Right lung (tissue), 5 donors: ENCODE results near the gene STMN3. TPM values are rescaled to one million over a fixed set of nuclear protein-coding genes. Genes with fewer than 3 reads are reported as not detected.
"Not testable (repeated sequence)": the region's sequence is repeated elsewhere in the genome, so short reads cannot be mapped to it uniquely, and the experiment has no call there.

ENCODE experiments used
- DNase-seq, 2 donors: peaks; one replicate each; pipeline ENCODE4 v3.0.0-alpha.2; 2013
- polyA plus RNA-seq, 5 donors: library from polyadenylated mRNA; unstranded; fragments of 120-200 nt; gene quantifications; one replicate each; pipeline versions ENCODE4 v1.2.1 to v1.2.3, GENCODE V29; 2013; ENCODE audit warnings: inconsistent platforms in 1 of 5, low replicate concordance in 1 of 5; ENCODE audit not compliant: insufficient read length in 5 of 5, insufficient read depth in 1 of 5

The STMN3 gene
- polyA plus RNA-seq, 5 donors, result 25.4 to 56.9 (median 37.5) TPM

DNA sequence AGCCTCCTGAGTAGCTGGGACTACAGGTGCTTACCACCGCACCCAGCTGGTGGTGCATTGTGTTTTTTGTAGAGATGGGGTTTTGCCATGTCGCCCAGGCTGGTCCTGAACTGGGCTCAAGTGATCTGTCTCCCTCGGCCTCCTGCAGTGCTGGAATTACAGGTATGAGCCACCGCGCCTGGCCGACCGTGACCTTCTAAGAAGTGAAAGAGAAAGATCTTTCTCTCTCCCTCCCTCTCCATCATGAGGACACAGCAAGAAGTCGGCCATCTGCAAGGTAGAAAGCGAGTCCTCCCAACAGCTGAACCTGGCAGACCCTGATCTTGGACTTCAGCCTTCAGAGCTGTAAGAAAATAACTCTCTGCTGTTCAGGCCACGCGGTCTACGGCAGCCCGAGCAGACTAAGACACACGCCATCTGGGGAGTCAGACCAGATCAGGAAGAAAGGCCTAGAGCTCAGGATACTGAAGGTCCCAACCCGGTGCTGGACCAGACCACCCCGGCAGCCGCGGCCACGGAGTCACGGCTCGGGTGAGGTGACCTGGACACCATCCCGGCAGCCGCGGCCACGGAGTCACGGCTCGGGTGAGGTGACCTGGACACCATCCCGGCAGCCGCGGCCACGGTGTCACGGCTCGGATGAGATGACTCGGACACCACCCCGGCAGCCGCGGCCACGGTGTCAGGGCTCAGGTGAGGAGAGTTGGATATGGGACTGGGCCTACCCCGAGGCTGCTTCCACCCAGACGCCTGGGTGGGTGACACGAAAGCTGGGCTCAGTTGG is 35.9 kb downstream of the STMN3 start:
- no peak for DNase-seq

DNA sequence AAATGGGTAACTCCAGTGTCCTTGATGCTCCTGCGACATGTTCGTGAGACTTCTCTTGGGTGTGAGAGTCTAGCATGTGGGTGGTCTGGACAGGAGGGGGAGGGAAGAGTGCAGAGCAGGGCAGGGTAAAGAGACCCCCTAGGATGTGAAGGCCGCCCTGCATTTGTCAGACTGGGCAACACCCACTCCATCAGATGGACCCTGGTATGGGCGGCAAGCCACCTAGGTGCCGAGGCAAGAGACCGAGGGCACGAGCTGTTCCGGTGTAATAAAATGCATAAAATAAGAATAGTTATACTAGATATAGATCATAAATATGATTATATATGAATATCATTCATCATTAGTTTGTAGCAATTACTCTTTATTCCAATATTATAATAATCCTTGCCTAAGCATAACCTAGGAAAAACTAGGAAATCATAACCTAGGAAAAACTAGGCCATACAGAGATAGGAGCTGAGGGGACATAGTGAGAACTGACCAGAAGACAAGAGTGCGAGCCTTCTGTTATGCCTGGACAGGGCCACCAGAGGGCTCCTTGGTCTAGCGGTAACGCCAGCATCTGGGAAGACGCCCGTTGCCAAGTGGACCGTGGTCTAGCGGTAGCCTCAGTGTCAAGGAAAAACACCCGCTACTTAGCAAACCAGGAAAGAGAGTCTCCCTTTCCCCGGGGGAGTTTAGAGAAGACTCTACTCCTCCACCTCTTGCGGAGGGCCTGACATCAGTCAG is 39.2 kb downstream of the STMN3 start:
- DNase-seq, result not testable (repeated sequence)

DNA sequence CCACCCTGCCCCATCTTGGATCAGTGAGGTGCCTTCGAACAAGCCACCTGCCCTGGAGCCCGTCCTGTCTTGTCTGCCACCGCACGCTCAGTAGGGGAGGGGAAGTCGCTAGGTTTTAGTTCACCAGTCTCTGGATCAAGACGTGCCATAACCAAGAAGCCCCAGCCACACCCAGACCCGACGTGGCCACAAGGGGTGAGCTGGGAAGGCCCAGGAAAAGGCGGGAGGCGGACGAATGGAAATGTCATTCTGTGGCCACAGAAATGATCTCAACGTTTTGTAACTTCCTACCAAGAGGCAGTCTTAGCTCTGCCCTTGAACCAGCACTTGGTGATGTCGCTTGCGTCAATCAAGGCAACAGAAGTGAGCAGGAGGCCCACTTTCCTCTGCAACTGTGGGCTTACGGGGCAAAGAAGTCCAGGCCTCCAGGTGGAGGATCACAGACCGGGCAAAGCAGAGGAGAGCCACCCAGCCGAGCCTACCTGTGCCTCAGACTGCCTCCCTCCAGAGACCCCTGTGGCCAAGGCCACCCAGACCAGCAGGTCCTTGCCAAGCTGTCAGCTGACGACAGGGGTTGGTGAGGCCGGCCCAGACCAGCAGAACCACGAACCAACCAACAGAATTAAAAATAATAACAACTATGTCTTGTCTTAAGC is 40.8 kb downstream of the STMN3 start:
- no peak for DNase-seq

DNA sequence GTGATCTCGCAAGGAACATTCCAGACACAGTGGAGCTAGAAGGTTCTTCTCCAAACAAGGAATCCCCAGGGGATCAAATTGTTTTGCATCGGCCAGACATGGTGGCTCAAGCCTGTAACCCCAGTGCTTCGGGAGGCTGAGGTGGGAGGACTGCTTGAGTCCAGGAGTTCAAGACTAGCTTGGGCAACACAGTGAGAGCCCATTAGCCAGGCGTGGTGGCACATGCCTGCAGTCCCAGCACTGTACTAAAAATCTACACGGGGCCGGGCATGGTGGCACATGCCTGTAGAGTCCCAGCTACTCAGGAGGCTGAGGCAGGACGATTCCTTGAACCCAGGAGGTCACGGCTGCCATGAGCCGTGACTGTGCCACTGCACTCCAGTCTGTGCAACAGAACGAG is 41.6 kb downstream of the STMN3 start:
- no peak for DNase-seq

DNA sequence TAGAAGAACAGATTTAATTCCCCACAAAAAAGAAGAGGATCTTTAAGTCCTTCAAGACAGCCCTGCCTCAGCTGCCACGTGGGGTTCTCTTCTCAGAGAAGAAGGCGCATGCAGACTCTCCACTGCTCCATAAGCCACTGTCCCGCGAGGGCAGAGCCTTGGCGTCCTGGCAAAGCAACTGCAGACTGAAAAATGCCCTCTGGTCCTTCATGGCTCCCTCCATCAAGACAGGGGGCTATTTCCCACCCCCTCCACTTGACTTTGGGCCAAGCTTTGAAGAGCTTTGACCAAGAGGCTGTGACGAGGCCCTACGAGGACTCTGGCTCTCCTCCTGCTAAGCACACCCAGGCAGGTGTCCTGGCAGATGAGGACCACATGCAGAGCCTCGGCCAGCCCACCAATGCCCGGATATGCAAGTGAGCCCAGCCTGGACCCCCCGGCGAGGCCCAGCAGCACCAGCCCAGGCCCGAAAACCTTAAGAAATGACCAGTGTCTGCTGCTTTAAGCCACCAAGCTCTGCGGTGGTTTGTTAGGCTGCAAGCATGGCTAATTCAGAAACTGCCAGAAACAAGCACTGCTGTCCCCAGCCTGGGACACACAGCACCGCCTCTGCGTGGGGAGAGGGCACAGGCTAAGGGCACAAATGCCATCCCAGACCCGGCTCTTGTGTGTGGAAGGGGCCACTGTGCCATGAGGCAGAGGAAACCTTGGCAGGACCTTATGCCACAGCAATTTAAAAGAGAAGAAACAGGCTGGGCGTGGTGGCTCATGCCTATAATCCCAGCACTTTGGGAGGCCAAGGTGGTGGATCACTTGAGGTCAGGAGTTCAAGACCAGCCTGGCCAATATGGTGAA is 42.4 kb downstream of the STMN3 start:
- DNase-seq, result no peak

DNA sequence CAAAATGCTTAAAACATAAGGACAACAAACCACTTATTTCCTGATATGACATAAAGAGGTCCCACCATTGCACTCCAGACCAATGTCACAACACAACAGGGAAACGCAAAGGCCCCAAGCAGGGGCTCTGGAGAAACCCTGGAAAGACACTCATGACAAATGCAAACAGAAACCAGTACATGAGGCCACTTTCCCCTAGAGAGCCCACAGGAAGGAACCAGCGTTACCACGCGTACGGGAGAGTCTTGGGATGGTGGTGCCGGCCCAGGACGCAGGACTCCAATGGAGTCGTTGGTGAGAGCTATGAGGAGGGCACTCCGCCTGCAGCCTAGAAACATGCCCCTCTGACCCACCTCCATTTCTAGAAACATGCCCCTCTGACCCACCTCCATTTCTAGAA is 46.5 kb downstream of the STMN3 start:
- no peak for DNase-seq

DNA sequence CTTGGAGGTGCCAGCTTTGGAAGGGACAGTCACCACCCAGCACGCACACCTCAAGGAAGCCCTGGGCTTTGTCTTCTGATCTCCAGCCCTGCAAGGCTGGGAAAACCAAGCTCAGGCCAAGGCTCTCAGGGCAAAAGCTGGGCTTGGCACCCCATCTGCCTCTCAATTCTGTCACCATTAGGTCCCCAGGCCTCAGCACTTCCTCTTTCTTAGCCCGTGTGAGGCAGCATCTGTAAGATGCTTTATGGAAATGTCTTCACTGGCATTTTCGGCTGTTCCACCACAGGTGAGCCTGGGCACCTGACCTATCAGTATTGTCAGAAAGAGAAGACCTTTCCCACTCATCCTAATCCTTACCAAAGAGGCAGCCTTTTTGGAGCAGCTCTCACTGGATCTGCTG is 50.9 kb downstream of the STMN3 start:
- no peak for DNase-seq

DNA sequence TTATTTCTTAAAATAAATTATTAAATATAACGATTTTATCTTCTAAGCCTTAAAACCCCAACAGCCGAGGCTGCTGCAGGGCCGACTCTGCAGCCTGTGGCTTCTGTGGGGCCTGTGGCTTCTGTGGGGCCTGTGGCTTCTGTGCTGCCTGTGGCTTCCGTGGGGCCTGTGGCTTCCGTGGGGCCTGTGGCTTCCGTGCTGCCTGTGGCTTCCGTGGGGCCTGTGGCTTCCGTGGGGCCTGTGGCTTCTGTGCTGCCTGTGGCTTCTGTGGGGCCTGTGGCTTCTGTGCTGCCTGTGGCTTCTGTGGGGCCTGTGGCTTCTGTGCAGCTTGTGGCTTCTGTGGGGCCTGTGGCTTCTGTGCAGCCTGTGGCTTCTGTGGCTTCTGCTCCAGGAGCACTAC is 51.5 kb downstream of the STMN3 start:
- DNase-seq, result not testable (repeated sequence)

DNA sequence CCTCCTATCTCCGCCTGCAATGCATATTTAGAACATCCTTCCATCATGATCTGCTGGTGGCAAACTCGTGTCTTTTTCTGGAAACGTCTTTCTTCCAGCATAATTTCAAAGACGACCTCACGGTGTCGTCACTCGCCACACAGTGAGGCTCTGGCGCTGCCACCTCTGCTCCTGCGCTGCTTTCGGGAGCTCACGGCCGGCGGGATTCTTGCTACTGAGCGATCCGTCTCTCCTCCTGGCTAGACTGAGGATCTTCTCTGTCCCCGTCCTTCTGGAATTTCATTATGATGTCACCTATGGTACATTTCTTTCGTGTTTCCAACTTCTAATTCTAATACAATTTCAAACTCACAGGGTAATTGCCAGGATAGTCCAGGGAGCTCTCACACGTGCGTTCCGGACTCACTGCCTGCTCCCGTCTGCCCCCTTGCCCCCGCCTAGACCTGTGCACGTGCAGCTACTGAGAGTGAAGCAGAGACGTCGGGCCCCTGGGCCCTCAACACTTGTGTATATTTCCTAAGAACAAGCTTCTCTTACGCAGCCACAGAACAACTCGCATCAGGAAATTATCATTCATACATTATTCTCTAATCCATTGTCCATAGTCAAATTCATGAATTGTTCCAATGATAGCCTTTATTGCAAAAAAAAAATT is 53.7 kb downstream of the STMN3 start:
- no peak for DNase-seq

DNA sequence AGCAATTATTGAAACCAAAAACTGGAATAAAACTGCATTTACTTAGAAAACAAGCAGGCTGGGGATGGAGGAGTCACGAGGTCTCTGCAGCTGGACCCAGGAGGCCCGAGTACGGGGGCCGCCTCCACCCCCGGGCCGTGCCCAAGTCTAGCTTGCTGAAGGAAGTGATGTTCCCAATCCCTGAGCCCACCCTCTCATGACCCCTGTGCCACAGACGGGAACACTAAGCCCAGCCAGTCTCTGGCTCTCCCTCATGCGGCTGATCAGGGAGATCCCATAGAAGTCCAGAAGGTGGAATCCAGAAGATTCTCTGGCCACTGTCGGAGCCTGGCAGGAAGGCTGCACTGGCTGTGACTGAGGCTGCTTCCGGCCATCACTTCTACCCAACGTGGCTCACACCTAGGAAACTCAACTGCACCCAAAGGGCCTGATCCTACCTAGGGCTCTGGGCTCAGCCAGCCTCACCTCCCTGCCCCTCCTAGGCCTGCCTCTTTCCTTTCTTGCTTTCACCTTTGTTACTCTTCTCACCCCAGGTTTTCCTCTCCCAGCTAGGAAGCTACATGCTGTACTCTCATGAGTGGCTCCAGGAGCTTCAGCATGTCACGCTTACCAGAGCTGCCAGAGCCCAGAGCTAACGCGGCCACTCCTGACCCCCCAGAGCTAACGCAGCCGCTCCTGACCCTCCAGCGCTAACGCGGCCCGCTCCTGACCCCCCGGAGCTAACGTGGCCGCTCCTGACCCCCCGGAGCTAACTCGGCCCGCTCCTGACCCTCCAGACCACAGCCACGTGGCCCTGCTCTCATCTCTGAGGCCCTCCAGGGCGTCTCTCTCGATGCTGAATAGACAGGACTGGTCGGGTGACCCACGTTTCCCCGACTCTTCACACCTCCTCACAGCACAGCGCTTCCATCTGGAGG is 54.5 kb downstream of the STMN3 start:
- no peak for DNase-seq

DNA sequence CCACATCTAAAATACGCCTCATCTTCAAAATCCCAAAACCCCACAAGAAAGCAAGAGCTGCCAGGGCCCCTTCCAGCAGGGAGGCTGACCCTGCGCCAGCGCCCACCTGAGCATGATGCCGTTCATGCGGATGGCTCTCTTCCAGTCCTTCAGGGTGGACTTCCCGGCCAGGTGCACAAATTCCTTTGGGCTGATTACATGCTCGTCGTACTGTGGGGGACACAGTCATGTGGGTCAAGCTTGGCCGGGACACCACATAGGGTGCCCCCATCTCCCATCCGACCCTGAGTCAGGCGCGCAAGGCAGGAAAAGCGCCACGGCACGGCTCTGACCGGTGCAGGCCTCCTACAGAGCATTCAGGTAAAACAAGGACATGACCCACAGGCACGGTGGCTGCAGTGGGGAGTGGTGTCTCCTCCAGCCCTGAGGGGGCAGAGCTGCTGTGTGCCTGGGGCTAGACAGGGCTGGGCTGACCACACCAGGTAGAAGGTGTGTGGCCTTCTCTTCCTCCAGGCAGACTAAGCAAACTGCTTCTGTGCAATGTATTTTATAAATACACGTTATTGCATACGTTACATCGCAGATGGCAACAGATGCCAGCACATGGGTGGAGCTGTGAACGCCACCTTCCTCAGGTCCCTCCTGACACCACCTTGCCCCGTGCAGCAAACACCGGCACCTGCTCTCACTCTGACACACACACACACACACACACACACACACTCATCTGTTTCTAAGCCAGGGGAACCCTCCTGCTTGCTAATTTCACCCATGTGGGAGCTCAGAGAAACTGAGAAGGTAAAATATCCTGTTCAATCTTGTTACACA is 55.4 kb downstream of the STMN3 start:
- no peak for DNase-seq

DNA sequence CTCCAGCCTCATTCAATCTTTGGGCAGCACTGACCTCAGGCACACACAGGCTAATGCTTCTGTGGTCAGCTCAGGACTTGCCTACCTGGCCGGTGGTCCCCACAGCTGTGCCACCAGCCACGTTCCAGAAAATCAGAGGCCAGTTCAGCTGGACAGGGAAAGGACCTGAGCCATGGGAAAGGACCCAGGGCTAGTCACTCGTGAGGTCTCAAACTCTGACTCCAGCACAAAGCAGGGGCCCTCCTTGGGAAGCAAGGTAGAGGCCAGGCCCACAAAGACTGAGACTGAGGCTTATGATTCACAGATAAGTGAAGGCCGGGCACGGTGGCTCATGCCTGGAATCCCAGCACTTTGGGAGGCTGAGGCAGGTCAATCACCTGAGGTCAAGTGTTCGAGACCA is 56.8 kb downstream of the STMN3 start:
- DNase-seq, result no peak

DNA sequence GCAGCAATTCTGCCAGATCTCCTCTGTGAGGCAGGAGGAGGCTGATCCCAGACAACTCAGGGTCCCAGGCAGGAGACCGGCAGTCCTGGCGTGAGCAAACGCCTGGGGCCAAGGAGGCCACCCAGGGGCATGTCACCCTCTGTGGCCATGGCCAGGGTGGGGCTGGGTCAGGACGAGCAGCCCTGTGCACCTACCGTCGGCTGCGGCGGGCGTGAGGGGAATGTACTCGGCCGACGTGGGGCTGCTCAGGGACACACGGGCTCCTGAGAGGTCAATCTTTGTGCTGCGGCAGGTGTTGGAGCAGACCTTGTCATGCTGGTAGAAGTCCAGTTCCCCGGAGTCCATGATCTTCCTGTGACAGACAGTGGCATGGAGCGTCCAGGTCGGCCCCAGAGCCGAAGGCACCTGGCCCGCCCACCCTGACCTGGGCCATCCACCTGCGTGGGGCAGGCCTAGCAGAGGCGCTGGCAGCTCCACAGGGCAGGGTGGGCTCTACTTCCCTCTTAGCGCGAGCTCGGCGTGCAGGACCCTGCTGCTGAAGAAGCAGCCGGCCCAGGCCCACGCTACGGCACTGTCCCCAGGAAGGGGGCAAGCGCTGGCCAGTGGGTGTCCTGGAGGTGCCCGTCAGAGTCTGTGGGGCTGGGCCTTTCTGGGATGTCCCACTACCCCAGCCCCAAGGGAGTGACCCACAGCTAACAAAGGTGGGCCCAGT is 57.7 kb downstream of the STMN3 start:
- no peak for DNase-seq

DNA sequence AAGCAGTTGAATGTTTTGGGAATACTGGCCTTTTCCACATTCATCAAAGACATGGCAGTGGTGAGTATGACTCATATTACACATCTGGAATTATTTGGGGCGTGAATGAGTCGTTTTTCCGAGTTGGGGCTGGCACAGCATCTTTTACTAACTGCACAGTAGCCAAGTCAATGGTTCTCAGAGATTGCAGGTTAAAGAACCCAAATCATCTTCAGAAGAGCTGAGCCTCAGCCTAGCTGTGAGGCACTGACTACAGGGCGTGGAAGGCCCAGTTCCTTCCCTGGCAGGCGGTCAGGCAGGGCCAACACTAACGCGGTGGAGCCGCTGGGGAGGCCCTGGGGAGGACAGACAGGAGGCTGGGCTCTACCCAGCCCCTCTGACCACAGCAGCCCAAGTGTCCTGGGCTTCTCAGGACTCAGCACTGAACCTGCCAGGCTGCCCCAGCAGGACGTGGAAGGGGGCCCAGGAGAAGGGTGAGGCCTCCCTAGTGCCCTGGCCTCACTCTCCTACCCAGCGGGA is 59.1 kb downstream of the STMN3 start:
- DNase-seq, result no peak

DNA sequence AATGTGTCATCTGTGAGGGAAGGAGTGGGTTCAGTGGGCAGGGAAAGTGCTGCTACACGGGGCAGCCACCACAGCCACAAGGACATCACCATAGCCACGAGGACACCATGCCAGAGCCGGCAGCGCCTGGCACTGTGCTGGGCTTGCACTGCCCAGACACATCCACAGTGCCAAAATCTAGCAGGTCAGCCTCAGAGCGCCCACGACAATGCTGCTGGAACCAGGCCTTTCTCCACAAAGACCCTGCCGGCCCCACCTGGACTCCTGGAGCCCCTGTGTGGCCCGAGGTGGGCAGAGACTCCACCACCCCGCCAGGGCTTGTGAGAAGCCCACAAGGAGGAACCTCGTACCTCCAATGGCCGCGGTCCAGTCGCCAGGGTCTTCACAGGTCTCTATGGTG is 60.6 kb downstream of the STMN3 start:
- DNase-seq, result no peak

DNA sequence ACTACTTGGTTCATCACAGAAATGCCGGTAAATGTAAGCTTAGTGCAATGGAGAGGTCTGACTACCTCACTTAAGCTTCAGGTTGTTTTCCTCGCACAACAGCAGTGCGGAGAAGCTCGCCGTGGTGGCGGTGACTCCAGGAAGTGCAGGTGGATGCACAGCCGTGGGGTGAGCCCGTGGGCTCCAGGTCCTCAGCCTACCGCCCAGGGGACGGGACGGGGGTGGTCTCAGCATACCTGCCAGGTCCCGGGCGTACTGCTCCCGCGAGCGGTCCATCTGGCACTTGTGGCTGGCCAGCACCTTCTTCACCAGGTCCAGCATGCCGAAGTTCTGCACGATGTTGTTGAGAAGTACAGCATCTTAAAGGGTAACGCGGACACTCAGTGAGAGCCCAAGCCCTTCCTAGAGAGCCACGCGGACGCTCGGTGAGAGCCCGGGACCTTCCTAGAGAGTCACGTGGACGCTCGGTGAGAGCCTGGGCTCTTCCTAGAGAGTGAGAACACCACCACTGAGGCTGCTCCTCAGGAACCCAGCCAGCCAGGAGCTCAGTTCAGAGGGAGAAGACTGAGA is 61.4 kb downstream of the STMN3 start:
- DNase-seq, result no peak

DNA sequence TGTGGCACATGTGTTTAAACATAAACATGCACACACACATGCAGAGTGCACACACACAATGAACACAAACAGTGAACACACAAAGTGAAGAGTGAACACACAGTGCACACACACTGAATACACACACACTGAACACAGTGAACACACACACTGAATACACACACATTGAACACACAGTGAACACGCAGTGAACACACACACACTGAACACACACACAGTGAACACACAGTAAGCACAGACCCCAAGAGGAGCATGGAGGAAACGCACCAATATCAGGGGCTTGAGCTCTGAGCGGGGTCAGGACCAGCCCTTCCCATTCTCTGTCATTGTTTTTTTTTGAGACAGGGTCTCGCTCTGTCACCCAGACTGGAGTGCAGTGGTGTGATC is 62.1 kb downstream of the STMN3 start:
- no peak for DNase-seq
